Ureter (tissue), 1 donor: ENCODE results near the gene TSR1. TPM values are rescaled to one million over a fixed set of nuclear protein-coding genes. Genes with fewer than 3 reads are reported as not detected.
A peak's percentile ranks its signal among the peaks of the same experiment; 100 is the strongest.
"Not testable (repeated sequence)": the region's sequence is repeated elsewhere in the genome, so short reads cannot be mapped to it uniquely, and the experiment has no call there.

Source experiments
- DNase-seq: peaks from one replicate; pipeline ENCODE4 v3.0.0-alpha.2; 2020; ENCODE audit warnings: low spot score
- total RNA-seq: library from RNA; stranded (reverse); gene quantifications from one replicate; pipeline ENCODE4 v1.2.4, GENCODE V29; 2023
- donor health status: DM: yes; HTN: yes; CAD: no.

The TSR1 gene
- total RNA-seq, 1 donor from 2014 or later, result 36.9 TPM

GRCh38 chr17:2337544-2338314 is 1.5 kb upstream of the TSR1 start:
- DNase-seq, result no peak

DNA sequence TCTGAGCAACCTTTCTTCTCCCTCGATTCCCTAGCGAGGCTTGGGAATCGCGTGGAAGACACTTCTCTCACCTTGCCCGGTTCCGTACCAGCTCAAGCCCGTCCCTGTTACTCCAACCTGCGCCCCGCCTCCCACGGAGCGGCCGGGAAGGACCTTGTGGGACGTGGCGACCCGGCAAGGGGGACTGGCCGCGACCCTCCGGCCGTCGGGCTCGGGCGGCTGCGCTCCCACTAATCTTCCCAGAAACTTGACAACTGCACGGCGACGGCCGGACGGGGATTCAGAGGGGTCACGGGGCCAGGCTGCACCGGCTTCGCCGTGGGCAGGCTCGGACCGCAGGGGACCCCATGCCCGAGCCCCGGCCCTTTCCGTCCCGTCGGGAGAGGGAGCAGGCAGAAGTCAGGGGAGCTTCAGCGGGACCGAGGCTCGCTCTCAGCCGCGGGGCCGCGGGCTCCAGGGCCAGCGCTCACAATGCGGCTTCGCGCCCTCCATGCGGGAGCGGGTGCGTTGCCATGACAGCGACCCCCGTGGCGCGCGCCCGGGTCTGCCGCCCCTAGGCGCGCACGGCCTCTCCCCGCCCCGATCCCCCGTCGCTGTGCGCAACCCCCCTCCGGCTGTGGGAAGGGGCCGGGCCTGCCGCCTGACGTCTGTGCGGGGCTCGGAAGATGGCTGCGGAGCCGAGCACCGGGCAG is 741 bp upstream of the TSR1 start, which contains the start of gene SGSM2:
Gene SGSM2, plus strand, starts transcription at position 650 of the 692 bp plus-strand sequence. CDS start 188 bp downstream, outside the sequence.
- DNase-seq, result peak; percentile 64

DNA sequence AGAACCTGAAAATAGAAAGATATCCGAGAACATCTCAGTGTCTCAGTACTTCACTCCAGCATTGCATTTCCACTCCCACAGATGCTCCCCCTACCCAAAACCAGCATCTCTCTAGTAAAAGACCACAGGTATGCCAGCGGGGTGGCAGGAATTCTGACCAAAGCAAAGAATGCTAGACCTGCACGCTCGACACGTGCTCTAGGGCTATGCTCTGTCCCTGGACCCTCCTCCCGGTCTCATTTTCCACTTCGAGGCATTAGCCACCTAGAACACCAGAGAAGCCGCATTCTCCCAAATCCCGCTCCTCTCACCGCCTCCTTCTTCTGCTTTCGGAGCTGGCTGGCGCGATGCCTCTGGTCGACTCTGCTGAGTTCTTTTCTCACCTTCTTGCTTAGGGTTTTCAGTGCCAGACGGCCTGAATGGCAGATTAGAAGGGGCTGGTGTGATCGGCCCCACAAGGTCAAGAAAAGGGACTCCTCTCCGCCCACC is 487 bp downstream of the TSR1 start:
- no peak for DNase-seq

DNA sequence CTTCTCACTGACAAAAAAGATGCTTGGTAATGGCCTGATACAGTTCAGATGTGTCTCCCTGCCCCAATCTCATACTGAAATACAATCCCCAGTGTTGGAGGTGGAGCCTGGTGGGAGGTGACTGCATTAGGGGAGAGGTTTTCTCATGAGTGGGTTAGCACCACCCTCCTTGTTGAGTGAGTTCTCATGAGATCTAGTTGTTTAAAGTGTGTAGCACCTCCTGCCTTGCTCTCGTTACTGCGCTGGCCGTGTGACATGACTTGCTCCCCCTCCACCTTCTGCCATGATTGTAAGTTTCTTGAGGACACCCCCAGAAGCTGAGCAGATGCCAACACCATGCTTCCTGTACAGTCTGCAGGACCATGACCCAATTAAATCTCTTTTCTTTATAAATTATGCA is 5.0 kb downstream of the TSR1 start:
- DNase-seq, result no peak

DNA sequence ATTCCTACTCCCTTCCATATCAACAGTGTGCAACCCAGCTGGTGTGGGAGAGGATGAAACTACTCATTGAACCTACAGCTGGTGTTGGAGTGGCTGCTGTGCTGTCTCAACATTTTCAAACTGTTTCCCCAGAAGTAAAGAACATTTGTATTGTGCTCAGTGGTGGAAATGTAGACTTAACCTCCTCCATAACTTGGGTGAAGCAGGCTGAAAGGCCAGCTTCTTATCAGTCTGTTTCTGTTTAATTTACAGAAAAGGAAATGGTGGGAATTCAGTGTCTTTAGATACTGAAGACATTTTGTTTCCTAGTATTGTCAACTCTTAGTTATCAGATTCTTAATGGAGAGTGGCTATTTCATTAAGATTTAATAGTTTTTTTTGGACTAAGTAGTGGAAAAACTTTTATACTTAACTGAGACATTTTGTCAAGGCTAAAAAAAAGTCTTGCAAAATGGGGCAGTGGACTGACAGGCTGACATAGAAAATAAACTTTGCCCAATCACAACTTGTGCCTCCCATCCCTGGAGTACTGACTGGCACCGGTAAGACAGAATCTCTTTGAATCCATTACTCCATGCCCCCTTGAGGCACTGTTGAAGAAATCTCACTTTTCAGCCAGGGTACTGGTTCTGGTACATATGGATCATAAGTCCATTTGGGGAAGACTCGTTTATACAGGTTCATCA is 12.5 kb downstream of the TSR1 start:
- no peak for DNase-seq

- no peak for DNase-seq
These were observed 14.9 kb downstream of the TSR1 start for GRCh38 chr17:2321399-2321798.

DNA sequence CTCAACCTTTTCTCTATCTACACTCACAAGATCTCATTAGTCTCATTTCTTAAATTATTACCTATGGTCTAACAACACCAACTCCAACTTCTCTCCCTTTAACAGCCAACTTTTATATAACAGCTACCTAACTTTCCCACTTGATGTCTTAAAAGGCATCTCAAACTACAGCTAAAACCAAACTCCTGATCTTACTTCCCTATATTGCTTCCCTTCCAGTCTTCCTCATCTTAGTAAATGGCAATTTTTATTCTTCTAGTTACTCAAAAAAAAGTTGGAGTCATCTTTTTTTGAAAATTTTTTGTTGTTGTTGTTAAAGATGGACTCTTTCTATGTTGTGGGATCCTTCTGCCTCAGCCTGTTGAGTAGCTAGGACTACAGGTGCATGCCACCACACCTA is 17.2 kb downstream of the TSR1 start:
- DNase-seq, result no peak

DNA sequence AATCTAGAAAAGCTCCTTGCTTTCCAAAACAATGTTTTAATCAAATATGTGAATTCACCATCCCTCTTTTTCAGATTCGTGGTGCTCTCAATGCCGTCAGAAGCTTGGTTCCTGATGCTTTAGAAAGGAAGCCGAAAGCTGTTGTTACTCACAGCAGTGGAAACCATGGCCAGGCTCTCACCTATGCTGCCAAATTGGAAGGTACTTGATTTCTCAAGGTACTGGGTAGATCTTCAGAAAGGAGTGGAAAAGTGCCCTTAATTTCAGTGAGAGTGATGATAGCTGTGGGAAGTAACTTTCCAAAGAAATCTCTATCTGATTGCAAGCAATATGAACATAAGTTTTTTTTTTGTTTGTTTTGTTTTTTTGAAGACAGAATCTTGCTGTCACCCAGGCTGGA is 18.5 kb downstream of the TSR1 start:
- no peak for DNase-seq

GRCh38 chr17:2316916-2317205 is 19.4 kb downstream of the TSR1 start:
- not testable (repeated sequence) for DNase-seq

DNA sequence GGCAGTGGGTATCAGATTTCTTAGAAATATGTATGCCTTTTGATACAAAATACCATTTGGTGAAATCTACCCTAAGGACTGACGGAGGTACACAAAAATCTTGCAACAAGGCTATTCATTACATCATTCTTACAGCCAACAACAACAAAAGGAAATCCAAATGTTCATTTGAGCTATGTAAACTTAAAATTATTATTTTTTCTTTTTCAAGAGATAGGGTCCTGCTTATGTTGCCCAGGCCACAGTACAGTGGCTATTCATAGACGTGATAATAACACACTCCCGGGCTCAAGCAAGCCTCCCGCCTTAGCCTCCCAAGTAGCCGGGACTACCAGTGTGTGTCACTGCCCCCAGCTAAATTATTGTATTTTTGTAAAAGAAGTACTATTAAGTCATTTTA is 23.5 kb downstream of the TSR1 start:
- DNase-seq, result no peak

DNA sequence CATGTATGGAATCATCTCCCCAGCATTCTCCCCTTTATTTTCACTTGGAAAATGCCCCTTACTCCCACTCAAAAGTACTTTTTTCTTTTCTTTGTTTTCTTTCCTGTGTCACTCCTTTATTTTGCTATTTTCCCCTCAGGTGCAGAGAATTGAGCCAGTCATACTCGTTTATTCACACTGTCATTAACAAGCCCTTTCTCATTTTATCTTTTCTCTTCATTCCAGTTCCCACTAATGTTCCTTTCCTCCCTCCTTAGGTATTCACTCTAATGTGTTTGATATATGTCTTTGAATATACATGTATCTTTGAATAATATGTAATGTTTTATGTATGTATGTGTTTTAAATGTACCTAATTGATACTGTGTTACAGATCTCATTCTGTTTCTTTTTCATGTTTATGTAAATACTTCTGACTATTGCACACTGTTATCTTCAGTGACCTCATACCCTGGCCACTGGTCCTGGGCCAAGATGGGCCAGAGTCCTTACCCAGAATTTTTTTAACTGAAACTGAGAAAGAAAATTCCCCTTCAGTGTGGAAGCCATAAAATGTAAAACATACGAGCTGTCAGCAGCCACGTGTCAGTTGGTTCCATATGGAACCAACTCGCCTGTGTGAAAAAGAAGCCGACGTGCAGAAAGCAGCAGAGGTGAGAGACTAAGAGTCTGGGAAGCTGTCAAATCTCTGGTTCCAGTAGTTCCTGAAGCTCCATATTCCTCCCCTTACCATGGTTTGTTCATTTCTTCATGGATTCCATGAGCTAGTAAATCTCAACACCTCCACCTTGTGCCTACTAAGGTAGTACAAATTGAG is 26.7 kb downstream of the TSR1 start:
- DNase-seq, result no peak

DNA sequence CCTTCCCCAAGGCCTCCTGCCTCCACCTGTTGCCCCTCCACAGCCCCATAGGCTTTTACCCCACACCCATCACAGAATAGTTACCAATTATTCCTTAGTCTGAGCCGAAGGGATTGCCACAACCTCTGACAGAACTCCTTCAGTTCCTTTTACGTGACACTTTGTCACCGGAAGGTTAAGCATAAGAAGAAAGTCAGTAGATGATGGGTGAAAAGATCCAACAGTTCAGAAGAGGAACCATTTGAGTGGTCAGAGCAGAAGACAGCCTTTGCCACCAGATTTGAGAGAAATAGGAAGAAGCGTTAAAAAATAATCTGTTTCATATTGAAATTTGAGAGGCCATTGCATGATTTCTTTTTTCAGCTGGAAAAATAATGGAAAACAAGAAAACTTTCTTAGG is 31.3 kb downstream of the TSR1 start:
- DNase-seq, result no peak

DNA sequence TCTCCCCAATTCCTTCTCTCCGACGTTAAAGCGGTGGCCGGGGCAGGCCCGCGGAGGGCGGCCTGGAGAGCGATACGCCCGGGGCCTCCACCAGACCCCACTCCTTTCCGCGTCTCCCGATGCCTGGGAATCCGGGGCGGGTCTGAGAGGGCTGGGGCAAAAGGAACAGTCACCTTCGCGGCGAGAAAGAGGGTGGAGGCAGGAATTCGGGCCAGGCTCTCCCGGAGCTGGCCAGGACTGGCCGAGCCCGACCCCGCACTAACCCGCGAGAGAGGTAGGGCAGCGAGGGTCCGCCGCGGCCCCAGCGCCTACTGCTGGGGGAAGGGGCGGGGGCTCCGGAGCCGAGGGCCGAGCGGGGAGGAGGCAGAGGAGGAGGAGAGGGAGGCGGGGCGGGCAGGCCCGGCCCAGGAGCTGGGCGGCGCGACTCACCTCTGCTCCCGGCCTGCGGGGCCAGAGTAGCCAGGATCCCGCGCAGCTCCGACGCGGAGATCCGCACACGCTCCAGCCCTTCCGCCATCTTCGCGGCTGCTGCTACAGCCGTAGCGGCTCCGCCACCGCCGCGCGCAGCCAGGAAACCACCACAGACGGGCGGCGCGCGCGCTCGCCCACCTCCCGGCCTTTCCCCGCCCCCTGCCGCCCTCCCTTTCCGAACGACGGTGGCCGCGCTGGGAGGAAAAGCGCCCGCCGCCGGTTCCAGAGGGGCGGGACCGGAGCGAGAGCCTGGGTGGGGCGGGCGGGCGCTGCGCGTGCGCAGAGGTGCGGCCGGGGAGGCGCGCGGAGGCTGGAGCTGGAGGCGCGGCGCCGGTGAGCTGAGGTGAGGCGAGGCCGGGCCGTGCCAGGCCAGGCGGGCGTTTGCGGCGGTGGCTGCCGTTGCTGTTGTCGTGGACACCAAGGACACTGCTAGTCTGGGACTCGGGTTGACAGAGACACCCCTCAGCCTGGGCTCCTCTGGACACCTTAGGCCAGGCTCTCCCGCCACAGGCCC is 32.8 kb downstream of the TSR1 start, which contains the start of the genes SMG6 and SRR:
Gene SMG6, minus strand, starts transcription at position 582 of the 985 bp plus-strand sequence. Its CDS starts 65 bp downstream, at position 517.
Gene SRR, plus strand, starts transcription at position 747 of the 985 bp plus-strand sequence. CDS start 11,611 bp downstream, outside the sequence.
- peak; percentile 93 for DNase-seq

DNA sequence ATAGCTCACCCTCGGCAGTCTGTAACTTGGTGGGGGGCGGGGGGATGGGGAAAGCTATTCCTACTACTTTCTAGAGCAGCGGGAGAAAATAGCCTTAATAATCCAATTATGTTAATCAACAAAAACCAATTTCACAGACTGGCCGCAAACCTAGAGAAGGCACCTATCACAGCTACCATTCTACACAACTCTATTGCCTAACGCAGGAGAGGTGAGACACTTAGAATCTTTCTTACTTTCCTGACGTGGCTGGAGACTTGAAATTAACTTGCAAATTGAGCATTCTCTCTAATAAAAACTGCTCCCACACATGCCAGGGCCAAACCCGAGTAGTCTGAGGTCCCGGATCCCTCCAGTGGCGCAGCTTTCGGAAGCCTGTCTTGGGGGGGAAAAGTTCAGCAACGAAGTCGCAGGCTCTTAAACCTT is 33.5 kb downstream of the TSR1 start:
- no peak for DNase-seq

DNA sequence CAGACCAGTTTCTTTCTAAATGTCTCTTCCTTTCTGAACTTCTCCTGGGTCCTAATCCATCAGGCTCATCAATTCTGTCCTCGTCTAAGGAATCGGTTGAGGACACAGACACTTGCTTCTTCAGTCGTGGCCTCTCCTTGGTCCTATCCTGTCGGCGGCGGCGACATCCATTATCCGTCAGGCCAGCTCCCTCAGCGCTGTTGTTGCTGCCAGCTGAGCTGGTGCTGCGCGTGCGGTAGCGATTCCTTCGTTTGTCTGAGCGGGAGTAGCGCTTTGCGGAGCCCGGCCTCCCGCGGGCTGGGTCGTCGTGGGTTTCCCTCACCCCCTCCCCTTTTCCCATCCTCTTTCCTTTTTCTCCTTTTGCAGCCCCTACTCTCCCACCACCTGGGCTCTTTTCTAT is 36.5 kb downstream of the TSR1 start:
- DNase-seq, result no peak

GRCh38 chr17:2299136-2299535 is 37.1 kb downstream of the TSR1 start:
- no peak for DNase-seq

DNA sequence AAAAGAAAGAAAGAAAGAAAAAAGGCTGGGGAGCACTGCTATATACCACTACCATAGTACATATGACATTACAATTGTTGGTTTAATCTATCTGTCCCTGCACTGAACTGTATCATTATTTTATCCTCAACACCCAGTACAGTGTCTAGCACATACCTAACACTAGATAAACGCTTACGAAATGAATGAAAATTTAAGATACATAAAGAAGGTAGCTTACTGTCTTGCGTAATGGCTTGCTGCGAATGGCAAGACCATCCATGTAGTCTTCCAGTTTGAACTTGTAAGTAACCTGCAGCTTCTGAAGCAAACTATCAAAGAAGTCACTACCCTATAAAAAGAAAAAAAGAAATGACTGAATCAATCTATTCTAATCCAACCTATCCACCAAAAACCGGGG is 39.2 kb downstream of the TSR1 start:
- no peak for DNase-seq

DNA sequence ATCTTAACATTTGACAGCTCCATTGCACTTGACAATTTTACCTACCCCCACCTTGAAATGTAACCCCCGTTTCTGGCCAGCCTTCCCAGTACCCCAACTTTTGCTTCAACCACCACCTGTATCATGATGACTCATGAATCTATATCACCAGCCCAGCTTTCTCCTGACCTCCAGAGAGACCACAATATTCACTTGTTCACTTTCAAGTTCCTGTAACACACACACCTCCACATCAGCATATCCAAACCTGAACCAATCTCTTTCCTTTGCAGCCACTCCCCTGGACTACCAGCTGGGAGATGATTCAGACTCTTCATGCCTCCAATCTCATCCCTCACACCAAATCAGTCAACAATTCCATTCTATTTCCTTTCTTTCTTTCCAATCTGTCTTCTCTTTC is 40.7 kb downstream of the TSR1 start:
- DNase-seq, result no peak

- no peak for DNase-seq
These were observed 44.2 kb downstream of the TSR1 start for GRCh38 chr17:2292100-2292499.

DNA sequence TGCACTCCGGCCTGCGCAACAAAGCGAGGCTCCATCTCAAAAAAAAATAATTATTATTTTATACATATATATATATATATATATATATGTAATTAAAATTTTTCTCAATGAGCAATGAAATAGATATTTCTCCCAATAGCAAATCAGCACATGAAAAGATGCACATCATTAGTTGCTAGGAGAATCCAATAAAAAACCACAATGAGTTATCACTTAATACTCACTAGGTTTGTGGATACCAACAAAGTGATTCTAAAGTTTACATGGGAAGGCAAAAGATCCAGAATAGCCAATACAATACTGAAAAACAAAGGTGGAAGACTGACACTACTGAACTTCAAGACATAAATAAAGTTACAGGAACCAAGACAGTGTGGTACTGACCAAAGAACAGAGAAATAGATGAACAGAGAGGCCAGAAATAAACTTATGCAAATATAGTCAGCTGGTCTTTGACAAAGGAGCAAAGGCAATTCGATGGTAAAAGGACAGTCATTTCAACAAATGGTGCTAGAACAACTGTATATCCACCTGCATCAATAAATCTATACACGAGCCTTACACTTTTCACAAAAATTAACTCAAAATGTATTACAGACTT is 46.3 kb downstream of the TSR1 start:
- no peak for DNase-seq
